ENCODE data around the gene POC1A.

The POC1A gene

GRCh38 chr3:52083556-52084087 lies 70.6 kb downstream of the POC1A start:
- DNase-seq = no peak

DNA sequence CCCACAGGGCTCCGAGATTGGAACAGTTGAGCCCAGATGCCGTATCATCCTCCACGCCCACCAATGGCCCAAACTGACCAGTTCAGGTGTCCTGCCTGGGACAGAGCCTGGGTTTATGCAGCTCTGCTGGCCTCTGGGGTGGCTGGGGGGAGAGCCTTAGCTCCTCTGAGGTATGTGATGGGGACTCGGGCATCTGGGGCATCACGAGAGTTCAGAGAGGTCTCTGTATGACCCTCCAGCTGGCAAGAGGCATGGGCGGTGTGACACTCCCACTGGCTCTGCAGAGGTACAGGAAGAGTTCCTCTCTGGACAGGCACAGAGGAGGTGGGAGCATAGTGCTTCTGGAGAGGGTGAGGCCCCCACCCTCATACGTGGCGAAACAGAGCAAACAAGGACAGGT lies 71.3 kb downstream of the POC1A start:
- DNase-seq = no peak

DNA sequence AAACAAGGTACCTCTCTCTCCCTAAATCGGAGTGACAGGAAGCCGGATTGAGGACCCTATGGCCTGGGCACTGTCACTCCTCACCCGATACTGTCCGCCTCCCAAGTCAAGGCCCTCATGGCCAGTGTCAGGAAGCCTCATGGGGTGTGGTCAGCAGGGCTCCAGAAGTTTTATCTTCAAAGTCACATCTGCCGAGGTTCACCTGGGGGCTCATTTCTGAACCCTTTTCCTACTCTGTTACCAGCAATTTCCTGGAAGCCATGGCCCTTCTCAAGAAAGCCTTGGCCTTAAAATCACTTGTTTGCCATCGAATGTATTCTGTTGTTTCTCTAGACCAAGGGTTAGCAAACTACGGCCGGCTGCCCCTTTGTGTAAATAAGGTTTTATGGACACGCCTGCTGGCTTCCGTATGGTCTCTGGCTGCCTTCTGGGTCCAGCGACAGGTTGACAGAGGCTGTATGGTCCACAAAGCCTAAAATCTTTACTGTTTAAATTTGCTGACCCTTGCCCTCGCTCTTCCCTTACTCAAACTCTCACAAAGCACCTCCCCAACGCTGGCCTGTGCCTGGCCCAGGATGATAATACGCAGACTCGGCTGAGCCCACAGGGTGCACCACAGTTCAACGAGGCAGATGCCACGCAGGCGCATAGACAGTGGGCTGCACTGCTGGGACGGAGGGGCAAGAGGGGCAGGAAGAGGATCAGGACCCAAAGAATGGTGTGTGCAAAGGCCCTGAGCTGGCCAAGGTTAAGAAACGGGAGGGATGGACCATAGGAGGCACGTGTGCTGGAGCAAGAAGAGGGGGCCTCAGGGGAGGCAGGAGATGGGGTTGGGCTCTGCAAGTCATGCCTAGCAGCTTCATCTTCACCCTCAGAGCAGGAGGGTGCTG lies 73.1 kb downstream of the POC1A start:
- no peak for DNase-seq

- no peak for DNase-seq
Observed at GRCh38 chr3:52079958-52080357, 74.3 kb downstream of the POC1A start.

DNA sequence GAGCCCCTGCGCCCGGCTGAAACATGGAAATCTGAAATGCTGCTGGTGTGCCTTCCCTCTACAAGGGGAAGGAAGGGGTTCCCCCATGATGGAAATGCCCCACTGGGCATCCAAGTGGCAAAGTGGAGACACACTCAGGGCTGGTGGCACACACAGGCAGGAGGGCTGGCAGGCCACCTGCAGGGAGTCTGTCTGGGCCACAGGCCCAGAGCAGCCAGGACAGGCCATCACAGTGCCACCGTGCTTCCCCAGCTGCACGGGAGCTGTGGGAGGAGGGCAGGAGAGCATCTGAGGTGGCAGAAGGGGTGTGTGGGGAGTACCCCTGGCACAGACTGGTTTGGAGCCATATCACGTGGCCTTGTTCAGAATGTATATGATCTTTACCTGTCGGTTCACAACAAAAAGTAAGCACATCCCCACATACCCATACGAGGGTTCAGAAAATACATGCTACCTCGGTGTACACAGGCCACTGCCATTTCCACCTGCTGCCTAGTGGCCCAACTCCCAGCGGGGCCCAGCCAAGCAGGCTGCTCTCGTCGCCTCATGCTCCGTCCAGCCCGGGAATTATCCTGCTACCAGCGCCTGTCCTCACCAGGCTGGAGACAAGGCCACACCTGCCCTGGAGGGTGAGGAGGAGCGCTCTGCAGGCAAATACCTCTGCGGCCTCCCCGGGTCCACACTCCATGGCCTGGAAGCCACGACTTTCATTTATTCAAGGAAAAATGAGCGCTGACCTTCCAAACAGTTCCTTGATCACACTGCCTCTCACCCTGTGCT lies 75.3 kb downstream of the POC1A start:
- DNase-seq = no peak

DNA sequence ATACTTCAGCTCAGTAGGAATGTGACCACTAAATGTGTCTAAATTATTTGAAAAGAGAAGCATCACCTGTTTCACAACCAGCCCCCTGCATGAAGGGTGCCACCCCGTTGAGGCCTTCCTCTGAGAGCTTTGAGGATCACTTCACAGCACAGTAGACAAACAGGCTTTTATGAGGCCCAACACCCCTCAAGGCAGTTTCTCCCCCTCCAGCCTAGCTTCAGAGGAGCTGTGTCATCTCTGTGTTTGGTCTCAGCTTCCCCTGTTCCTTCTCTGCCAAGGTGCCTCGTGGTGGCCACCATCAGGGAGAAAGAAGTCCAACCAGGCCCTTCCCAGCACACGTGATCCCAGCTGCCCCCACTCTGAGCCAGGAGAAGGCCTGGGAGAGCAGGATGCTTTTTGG lies 76.3 kb downstream of the POC1A start:
- DNase-seq = no peak

- DNase-seq = no peak
Observed at GRCh38 chr3:52076896-52077780, 77.1 kb downstream of the POC1A start.

GRCh38 chr3:52073490-52073889 lies 80.7 kb downstream of the POC1A start:
- DNase-seq = no peak

DNA sequence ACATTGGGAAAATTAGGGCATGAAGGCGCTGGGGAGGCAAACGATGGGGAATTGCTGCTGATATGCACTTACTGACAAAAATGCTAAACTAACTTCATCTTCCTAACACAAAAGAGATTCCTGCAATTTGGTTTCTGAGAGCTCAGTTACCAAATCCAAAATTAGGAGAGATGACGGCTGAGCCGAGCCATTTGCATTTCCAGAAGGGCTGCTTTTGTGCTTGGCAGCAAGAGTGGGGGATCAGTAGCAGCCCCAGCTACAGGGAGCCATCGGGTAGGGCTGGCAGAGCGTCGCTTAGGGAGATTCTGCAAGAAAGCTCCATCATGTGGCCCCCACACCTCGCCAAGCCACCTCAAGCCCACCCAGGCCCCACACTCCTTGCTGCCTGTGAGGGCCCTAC lies 81.8 kb downstream of the POC1A start:
- no peak for DNase-seq

DNA sequence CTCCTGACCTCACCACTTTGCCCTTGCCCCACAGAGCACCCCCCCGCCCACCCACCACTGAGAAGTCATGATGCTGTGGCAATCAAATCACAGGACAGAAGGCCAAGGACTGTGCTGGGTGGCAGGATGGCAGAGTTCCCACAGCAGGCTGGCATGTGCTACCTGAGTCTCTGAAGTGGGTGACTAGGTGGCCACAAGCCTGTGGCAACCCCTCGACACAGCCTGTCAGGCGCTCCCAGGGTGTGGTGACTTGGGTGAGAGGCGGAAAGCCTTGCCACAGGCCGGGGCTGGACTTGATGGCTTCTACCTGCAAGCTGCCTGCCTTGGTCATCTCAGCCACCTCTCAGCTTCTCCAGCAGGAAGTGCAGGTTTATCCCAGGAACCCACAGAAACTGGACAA lies 82.2 kb downstream of the POC1A start:
- DNase-seq = no peak

DNA sequence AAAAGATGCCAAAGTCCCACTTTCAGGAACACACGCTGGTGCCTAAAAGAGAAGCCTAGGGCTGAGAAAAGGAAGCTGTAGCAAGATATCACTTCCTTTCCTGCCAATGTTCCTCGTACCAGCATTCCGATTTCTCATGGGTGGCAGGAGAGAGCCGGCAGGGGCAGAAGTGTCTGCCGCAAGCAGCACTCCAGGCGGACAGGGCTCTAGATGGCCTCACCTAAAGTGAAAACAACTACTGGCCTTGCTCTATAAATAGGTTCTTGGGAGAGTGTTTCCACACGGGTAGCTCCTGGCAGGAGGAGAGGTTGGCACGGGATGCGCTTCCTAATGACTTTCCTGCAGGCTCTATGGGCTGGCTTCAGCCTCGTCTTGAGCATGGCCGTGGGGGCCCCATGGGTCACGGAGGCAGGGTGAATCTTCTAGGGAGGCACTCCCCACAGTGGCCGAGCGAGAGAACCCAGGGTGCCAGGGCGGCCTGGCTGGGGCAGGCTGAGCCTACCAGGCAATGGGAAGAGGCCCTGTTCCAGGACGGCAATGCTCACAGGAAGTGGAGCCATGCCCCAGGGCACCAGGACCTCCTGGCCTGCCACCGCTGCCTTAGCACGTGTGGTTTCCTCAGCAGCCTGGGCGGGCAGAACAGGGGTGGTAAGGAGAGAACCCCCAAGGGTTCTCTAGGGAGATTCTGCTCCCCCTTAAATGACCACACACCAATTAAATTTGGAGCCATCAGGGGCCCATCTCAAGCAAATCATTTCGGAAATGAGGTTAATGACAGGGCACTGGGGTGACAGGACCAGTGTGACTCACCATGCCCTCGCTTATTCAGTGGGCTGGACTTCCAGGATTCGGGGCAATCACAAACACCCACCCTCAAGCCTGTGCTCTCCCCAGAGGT lies 83.2 kb downstream of the POC1A start:
- DNase-seq = no peak

GRCh38 chr3:52069855-52070254 lies 84.4 kb downstream of the POC1A start:
- DNase-seq = no peak

- DNase-seq = no peak
Observed at GRCh38 chr3:52069135-52069534, 85.1 kb downstream of the POC1A start.

DNA sequence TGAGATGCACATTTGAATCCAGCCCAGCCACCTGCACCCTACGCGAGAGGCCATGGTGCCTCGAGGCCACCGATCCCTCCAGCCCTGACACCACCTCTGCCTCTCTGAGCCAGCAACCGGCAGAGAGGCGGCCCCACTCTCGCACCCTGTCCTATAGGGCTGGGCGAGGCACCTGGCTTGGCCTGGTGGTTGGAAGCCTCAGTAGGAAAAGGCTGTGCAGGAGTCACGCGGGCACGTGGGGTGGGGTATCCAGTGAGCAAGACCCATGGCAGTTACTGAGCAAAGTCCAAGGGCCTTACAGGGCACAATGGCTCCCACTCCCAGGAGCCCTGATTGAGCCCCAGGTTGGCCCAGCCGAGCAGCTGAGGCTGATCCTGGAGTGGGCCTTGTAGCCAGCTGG lies 85.5 kb downstream of the POC1A start:
- no peak for DNase-seq

GRCh38 chr3:52068055-52068571 lies 86.1 kb downstream of the POC1A start:
- no peak for DNase-seq

DNA sequence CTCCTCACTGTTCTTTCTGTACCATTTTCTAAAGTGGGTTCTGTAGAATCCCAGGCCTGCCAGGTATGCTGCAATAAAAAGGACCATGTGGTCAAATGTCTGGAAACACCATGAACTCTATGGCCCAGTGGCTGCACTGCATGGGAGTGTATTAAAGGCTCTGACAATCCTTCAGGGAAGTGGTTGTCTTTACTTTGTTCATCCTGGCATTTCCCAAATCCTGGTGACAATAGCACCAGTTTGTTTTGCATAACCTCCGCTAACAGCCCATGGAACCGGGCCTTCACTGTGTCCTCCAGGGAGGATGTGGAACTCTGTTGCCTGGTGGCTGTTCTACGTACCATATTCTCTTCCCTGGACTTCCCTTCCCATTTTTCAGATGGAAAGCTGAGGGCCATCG lies 86.7 kb downstream of the POC1A start:
- no peak for DNase-seq

DNA sequence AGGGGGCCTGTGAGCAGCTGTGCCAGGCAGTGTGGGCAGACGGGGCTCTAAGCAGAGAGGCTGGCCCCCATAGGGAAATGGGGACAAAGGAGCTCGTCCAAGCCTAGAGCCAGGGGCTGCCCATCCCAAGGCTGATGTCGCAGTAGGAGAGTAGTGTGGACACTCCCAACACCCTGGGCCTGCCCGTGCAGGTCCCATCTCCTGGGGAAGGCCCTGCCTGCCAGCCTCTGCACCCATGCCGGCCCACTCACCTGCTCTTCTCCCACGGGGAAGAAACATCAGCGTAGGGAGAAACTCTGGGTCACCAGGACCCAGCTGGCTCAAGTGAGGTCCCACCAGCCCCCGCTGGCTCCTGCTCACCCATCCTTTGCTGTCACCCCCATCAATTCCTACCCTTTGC lies 87.2 kb downstream of the POC1A start:
- no peak for DNase-seq

GRCh38 chr3:52065264-52065756 lies 88.9 kb downstream of the POC1A start:
- no peak for DNase-seq

DNA sequence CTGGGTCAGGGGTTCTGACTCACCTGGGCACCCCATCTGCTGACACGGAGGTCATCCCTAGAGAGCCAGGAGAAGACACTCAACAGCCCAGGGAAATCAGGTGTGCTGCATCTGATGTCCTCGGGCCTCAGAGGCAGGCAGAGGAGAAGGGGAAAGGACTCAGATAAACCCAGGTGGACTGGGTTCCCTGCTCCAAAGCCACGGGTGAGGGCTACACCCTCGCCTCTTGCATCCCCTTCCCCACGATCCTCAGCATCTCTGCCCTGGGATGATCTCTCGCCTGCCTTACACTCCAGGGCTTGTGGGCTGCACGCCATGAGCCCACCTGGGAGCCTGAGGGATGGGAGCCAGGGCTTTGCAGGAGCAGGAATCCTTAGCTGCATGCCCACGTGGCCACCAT lies 89.7 kb downstream of the POC1A start:
- DNase-seq = no peak

GRCh38 chr3:52063026-52063723 lies 91.0 kb downstream of the POC1A start:
- DNase-seq = no peak

- DNase-seq = no peak
Observed at GRCh38 chr3:52062505-52062904, 91.7 kb downstream of the POC1A start.

Data from GF-D8 (cell line).